ENCODE measurements around the gene PCSK6. TPM values are rescaled to one million over a fixed set of nuclear protein-coding genes. Genes with fewer than 3 reads are reported as not detected.

The PCSK6 gene
- polyA plus RNA-seq, 1 donor from 2014 or later = 1.1 TPM

DNA sequence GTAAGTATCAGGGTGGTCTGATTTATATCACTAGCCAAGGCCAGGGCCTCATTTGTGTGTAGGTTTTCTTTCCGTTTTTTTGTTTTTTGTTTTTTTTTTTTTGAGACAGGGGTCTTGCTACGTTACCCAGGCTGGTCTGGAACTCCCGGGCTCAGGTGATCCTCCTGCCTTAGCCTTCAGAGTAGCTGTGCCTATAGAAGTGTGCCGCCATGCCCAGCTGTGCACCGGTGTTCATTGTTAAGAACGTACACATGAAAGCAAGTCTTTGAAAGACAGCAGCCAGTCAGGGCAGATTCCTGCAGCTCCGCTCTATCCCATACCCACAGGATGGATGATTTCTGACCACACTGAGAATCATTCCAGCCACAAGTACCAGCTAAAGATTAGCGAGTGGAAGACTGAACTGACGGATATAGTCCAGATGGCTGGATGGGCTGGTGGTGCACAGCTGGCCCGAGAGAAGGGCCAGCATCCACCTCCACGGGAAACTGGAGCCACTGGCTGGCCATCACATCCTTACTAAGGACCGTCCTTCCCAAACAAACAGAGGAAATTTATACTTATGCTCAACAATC is 95.4 kb downstream of the PCSK6 start:
- Histone ChIP-seq H3K36me3 (ENCODE audit: insufficient read depth, low read length) (no peaks in the 10 kb centered on the region), H3K9ac (ENCODE audit: low read length) (no peak overlapping the region), H2AFZ (ENCODE audit: low read depth, low read length) (no peak overlapping the region), H4K20me1 (ENCODE audit: insufficient read depth) (no peaks in the 10 kb centered on the region), H3K9me2 (ENCODE audit: insufficient read depth, low read length) (no peaks in the 10 kb centered on the region), H3K79me2 (replicated peaks; ENCODE audit: insufficient read depth, low read length) (no peaks in the 10 kb centered on the region), H3F3A (ENCODE audit: insufficient read depth, low read length, poor library complexity, severe bottlenecking) (no peaks in the 10 kb centered on the region), H3K4me3 (ENCODE audit: low read length) (no peak overlapping the region), H3K27me3 (ENCODE audit: insufficient read depth, low read depth, low read length) (no peaks in the 10 kb centered on the region), H3K4me2 (ENCODE audit: low read length) (no peak overlapping the region), H3K9me3 (ENCODE audit: low read length) (no peaks in the 10 kb centered on the region), H3K27ac (ENCODE audit: low read length) (no peak overlapping the region)
- no peak for TF ChIP-seq MXI1 (conservative IDR thresholded peaks at IDR 0.05; ENCODE audit: poor library complexity, severe bottlenecking)
- TF ChIP-seq, protein P1, sequence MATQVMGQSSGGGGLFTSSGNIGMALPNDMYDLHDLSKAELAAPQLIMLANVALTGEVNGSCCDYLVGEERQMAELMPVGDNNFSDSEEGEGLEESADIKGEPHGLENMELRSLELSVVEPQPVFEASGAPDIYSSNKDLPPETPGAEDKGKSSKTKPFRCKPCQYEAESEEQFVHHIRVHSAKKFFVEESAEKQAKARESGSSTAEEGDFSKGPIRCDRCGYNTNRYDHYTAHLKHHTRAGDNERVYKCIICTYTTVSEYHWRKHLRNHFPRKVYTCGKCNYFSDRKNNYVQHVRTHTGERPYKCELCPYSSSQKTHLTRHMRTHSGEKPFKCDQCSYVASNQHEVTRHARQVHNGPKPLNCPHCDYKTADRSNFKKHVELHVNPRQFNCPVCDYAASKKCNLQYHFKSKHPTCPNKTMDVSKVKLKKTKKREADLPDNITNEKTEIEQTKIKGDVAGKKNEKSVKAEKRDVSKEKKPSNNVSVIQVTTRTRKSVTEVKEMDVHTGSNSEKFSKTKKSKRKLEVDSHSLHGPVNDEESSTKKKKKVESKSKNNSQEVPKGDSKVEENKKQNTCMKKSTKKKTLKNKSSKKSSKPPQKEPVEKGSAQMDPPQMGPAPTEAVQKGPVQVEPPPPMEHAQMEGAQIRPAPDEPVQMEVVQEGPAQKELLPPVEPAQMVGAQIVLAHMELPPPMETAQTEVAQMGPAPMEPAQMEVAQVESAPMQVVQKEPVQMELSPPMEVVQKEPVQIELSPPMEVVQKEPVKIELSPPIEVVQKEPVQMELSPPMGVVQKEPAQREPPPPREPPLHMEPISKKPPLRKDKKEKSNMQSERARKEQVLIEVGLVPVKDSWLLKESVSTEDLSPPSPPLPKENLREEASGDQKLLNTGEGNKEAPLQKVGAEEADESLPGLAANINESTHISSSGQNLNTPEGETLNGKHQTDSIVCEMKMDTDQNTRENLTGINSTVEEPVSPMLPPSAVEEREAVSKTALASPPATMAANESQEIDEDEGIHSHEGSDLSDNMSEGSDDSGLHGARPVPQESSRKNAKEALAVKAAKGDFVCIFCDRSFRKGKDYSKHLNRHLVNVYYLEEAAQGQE (IDR thresholded peaks at IDR 0.05; ENCODE audit: borderline replicate concordance) = no peak
- no peak for TF ChIP-seq RAD21 (conservative IDR thresholded peaks at IDR 0.05)
- no peak for TF ChIP-seq EP300 (conservative IDR thresholded peaks at IDR 0.05; ENCODE audit: poor library complexity, severe bottlenecking)
- TF ChIP-seq POLR2AphosphoS5 (IDR thresholded peaks at IDR 0.05) = no peak
- TF ChIP-seq, protein P2, sequence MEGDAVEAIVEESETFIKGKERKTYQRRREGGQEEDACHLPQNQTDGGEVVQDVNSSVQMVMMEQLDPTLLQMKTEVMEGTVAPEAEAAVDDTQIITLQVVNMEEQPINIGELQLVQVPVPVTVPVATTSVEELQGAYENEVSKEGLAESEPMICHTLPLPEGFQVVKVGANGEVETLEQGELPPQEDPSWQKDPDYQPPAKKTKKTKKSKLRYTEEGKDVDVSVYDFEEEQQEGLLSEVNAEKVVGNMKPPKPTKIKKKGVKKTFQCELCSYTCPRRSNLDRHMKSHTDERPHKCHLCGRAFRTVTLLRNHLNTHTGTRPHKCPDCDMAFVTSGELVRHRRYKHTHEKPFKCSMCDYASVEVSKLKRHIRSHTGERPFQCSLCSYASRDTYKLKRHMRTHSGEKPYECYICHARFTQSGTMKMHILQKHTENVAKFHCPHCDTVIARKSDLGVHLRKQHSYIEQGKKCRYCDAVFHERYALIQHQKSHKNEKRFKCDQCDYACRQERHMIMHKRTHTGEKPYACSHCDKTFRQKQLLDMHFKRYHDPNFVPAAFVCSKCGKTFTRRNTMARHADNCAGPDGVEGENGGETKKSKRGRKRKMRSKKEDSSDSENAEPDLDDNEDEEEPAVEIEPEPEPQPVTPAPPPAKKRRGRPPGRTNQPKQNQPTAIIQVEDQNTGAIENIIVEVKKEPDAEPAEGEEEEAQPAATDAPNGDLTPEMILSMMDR (IDR thresholded peaks at IDR 0.05; ENCODE audit: poor library complexity, severe bottlenecking) = no peak
- no peak for TF ChIP-seq SMC3 (conservative IDR thresholded peaks at IDR 0.05; ENCODE audit: poor library complexity)
- TF ChIP-seq TAF1 (IDR thresholded peaks at IDR 0.05; ENCODE audit: low read depth) = no peak
- TF ChIP-seq EZH2 (IDR thresholded peaks at IDR 0.05; ENCODE audit: borderline replicate concordance, insufficient read depth, low read length, poor library complexity, severe bottlenecking) = no peak

GRCh38 chr15:101393172-101393571 is 96.3 kb downstream of the PCSK6 start:
- Histone ChIP-seq H3K27ac (ENCODE audit: low read length) (no peak overlapping the region), H3K79me2 (replicated peaks; ENCODE audit: insufficient read depth, low read length) (no peaks in the 10 kb centered on the region), H3K9ac (ENCODE audit: low read length) (no peak overlapping the region), H3K9me2 (ENCODE audit: insufficient read depth, low read length) (no peaks in the 10 kb centered on the region), H3K4me2 (ENCODE audit: low read length) (no peak overlapping the region), H3F3A (ENCODE audit: insufficient read depth, low read length, poor library complexity, severe bottlenecking) (no peaks in the 10 kb centered on the region), H2AFZ (ENCODE audit: low read depth, low read length) (no peak overlapping the region), H4K20me1 (ENCODE audit: insufficient read depth) (no peaks in the 10 kb centered on the region), H3K9me3 (ENCODE audit: low read length) (no peaks in the 10 kb centered on the region), H3K27me3 (ENCODE audit: insufficient read depth, low read depth, low read length) (no peaks in the 10 kb centered on the region), H3K4me3 (ENCODE audit: low read length) (no peak overlapping the region), H3K36me3 (ENCODE audit: insufficient read depth, low read length) (no peaks in the 10 kb centered on the region)
- TF ChIP-seq EZH2 (IDR thresholded peaks at IDR 0.05; ENCODE audit: borderline replicate concordance, insufficient read depth, low read length, poor library complexity, severe bottlenecking) (no peak), SMC3 (conservative IDR thresholded peaks at IDR 0.05; ENCODE audit: poor library complexity) (no peak), MXI1 (conservative IDR thresholded peaks at IDR 0.05; ENCODE audit: poor library complexity, severe bottlenecking) (no peak), EP300 (conservative IDR thresholded peaks at IDR 0.05; ENCODE audit: poor library complexity, severe bottlenecking) (no peak), POLR2AphosphoS5 (IDR thresholded peaks at IDR 0.05) (no peak), RAD21 (conservative IDR thresholded peaks at IDR 0.05) (no peak), TAF1 (IDR thresholded peaks at IDR 0.05; ENCODE audit: low read depth) (no peak)
- TF ChIP-seq, protein P1 (IDR thresholded peaks at IDR 0.05; ENCODE audit: borderline replicate concordance) = no peak
- TF ChIP-seq, protein P2 (IDR thresholded peaks at IDR 0.05; ENCODE audit: poor library complexity, severe bottlenecking) = no peak

All from neural cell (in vitro differentiated cells).